ENCODE data around the gene NFATC1. TPM values are rescaled to one million over a fixed set of nuclear protein-coding genes. Genes with fewer than 3 reads are reported as not detected.
"Not testable (repeated sequence)": the region's sequence is repeated elsewhere in the genome, so short reads cannot be mapped to it uniquely, and the experiment has no call there.

NFATC1 gene
- total RNA-seq, 1 experiment from 2014 or later: 0.10 TPM

GRCh38 chr18:79375441-79376154, 20.1 kb upstream of the NFATC1 start:
- DNase-seq (ENCODE audit: low read depth): no peak

- DNase-seq (ENCODE audit: low read depth): not testable (repeated sequence)
Observed at GRCh38 chr18:79376661-79377060, 19.1 kb upstream of the NFATC1 start.

GRCh38 chr18:79377187-79377891, 18.4 kb upstream of the NFATC1 start:
- DNase-seq (ENCODE audit: low read depth): no peak

- DNase-seq (ENCODE audit: low read depth): peak; percentile 67
Observed at GRCh38 chr18:79378536-79379250, 17.0 kb upstream of the NFATC1 start.

- no peak for DNase-seq (ENCODE audit: low read depth)
Observed at GRCh38 chr18:79379251-79379905, 16.4 kb upstream of the NFATC1 start.

- no peak for DNase-seq (ENCODE audit: low read depth)
Observed at GRCh38 chr18:79379931-79380815, 15.6 kb upstream of the NFATC1 start.

GRCh38 chr18:79380816-79381806, 14.6 kb upstream of the NFATC1 start:
- DNase-seq (ENCODE audit: low read depth): peak; percentile 22

- no peak for DNase-seq (ENCODE audit: low read depth)
Observed at GRCh38 chr18:79381811-79382311, 13.9 kb upstream of the NFATC1 start.

GRCh38 chr18:79382681-79383387, 12.9 kb upstream of the NFATC1 start:
- DNase-seq (ENCODE audit: low read depth): no peak

- DNase-seq (ENCODE audit: low read depth): no peak
Observed at GRCh38 chr18:79383388-79384056, 12.2 kb upstream of the NFATC1 start.

GRCh38 chr18:79384151-79384807, 11.5 kb upstream of the NFATC1 start:
- no peak for DNase-seq (ENCODE audit: low read depth)

GRCh38 chr18:79384834-79385233, 10.9 kb upstream of the NFATC1 start:
- no peak for DNase-seq (ENCODE audit: low read depth)

- DNase-seq (ENCODE audit: low read depth): no peak
Observed at GRCh38 chr18:79385326-79385707, 10.4 kb upstream of the NFATC1 start.

- no peak for DNase-seq (ENCODE audit: low read depth)
Observed at GRCh38 chr18:79385708-79386341, 9.9 kb upstream of the NFATC1 start.

- no peak for DNase-seq (ENCODE audit: low read depth)
Observed at GRCh38 chr18:79386547-79386946, 9.2 kb upstream of the NFATC1 start.

GRCh38 chr18:79387214-79387613, 8.5 kb upstream of the NFATC1 start:
- no peak for DNase-seq (ENCODE audit: low read depth)

GRCh38 chr18:79387615-79388014, 8.1 kb upstream of the NFATC1 start:
- no peak for DNase-seq (ENCODE audit: low read depth)
